Activated naive CD4-positive, alpha-beta T cell treated with anti-CD3 and anti-CD28 coated beads, Interleukin-2, amount 10 ng/mL, durations not matched to agents 7 days and 5 days (primary cell): ENCODE data around the gene NFE2L1.
"Not testable (repeated sequence)": the region's sequence is repeated elsewhere in the genome, so short reads cannot be mapped to it uniquely, and the experiment has no call there.

Experiments
- CTCF ChIA-PET: fragments of 350-600 bp; sonication (Branson Sonifier 250); formaldehyde crosslinking; loops from one replicate; lab custom pipeline; 2021; ENCODE audit warnings: antibody characterized with exemption; lab: Charles Lee
- DNase-seq: peaks from one replicate; pipeline ENCODE4 v3.0.0-alpha.2; 2020
- H3K27ac Mint-ChIP-seq: one replicate; pipeline ENCODE4 v1.8.0; 2021; ENCODE audit warnings: mild to moderate bottlenecking, moderate library complexity, mixed read lengths
- H3K27me3 Mint-ChIP-seq: one replicate; pipeline ENCODE4 v1.8.0; 2021; ENCODE audit warnings: mild to moderate bottlenecking, mixed read lengths
- H3K36me3 Mint-ChIP-seq: one replicate; pipeline ENCODE4 v1.8.0; 2021; ENCODE audit warnings: mixed read lengths
- H3K4me1 Mint-ChIP-seq: one replicate; pipeline ENCODE4 v1.8.0; 2021; ENCODE audit warnings: mixed read lengths
- H3K4me3 Mint-ChIP-seq: one replicate; pipeline ENCODE4 v1.8.0; 2021; ENCODE audit warnings: mild to moderate bottlenecking, moderate library complexity, mixed read lengths
- H3K9me3 Mint-ChIP-seq: one replicate; pipeline ENCODE4 v1.8.0; 2021; ENCODE audit warnings: mixed read lengths

The NFE2L1 gene, protein sequence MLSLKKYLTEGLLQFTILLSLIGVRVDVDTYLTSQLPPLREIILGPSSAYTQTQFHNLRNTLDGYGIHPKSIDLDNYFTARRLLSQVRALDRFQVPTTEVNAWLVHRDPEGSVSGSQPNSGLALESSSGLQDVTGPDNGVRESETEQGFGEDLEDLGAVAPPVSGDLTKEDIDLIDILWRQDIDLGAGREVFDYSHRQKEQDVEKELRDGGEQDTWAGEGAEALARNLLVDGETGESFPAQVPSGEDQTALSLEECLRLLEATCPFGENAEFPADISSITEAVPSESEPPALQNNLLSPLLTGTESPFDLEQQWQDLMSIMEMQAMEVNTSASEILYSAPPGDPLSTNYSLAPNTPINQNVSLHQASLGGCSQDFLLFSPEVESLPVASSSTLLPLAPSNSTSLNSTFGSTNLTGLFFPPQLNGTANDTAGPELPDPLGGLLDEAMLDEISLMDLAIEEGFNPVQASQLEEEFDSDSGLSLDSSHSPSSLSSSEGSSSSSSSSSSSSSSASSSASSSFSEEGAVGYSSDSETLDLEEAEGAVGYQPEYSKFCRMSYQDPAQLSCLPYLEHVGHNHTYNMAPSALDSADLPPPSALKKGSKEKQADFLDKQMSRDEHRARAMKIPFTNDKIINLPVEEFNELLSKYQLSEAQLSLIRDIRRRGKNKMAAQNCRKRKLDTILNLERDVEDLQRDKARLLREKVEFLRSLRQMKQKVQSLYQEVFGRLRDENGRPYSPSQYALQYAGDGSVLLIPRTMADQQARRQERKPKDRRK

DNA sequence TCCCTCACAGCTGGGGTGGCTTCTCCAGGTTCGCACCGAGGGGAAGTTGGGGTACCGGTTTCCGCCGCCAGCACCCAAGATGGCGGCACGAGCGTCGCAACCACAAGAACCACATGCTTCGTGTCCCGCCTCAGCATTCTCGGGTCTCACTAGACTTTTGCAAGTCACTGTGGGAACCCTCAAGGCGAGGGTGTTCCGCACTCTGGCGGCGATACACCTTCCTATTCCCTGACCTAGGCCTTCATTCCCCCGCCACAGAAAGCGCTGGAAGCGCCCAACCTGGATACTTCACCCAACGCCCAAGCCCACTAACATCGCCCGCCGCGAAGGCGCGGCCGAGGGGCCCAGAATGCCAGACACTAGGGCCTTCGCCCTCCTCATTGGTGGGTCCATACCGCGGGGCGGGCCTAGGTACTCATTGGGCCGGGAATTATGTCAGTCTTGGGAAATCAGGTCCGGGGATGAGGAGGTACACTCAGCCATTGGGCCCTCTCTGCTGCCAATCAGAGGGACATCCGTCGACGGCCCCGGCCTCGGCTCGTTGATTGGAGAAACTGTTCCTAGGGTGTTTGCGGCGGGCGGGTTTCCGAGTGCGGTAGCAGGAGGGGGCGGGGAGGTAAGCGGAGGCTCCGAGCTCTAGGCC, at the start of gene NFE2L1:
Gene NFE2L1 (plus strand): TSS at position 619 of the 643 bp plus-strand sequence. CDS start 2,760 bp downstream, outside the sequence.
- H3K36me3 Mint-ChIP-seq, result peaks cover 35% of the 10 kb centered on the region
- peak; percentile 99 for DNase-seq
- peak within 1 kb of the TSS; percentile 97 for H3K4me3 Mint-ChIP-seq
- H3K4me1 Mint-ChIP-seq, result peaks cover 64% of the 10 kb centered on the region
- peaks cover 14% of the 10 kb centered on the region for H3K27me3 Mint-ChIP-seq
- H3K27ac Mint-ChIP-seq, result peak within 1 kb of the TSS; percentile 96
- no peaks in the 10 kb centered on the region for H3K9me3 Mint-ChIP-seq
- CTCF ChIA-PET, result interaction anchor here (1.0 to 4.0 kb wide), 11 partner anchors 9 to 545 kb away, joined by 3 to 26 read pairs (median 4); partner anchors contain the start of genes CDK5RAP3, COPZ2 and HOXB5

DNA sequence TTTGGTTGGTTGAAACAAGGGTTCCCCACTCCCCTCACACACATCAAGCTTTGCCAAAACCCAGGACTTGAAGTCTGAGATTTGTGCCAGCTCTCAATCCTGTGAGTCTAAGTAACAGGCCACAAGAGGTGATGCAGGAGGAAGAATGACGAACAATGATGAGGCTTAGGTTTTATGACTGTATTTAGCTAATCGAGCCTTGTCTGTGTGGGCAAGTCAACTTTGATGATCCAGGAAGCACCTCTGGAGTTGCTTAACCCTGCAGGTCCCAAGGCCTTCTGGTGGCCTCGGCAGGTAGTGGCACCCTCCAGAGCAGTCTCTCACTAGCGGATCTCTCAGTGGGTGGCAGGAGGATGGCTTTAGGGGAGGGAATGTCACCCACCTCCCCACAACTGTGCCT, 48.6 kb upstream of the NFE2L1 start:
- DNase-seq, result peak; percentile 36
- Mint-ChIP-seq H3K4me1 (peaks cover 11% of the 10 kb centered on the region), H3K27me3 (peaks cover 65% of the 10 kb centered on the region), H3K4me3 (no peak overlapping the region), H3K9me3 (no peaks in the 10 kb centered on the region), H3K27ac (no peak overlapping the region), H3K36me3 (no peaks in the 10 kb centered on the region)
- CTCF ChIA-PET, result interaction anchor here (0.6 to 1.8 kb wide), 8 partner anchors 11 to 53 kb away, joined by 3 to 9 read pairs (median 4); no protein-coding TSS in a partner anchor

DNA sequence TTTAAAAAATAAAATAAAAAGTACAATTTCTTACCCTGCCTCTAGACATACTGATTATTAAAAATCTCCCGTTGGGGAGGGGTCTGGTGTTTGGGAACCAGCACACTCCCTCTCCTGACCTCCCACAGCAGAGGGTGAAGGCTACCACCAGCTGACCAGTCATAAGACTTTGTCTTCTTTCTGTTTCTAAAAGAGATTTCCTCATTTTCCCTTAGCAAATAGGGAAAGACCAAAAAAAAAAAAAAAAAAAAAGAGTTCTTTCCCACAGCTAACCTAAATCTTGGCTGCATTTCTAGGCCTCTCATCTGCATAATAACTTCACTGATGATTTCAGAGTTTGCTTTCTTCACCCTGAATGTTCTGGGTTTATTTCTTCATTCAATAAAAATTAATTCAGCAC, 47.0 kb upstream of the NFE2L1 start:
- no peak for DNase-seq
- CTCF ChIA-PET, result interaction anchor here (1.7 kb wide), 1 partner anchor 23 kb away, joined by 9 read pairs; no protein-coding TSS in a partner anchor
- no peak overlapping the region for H3K27ac Mint-ChIP-seq
- H3K4me3 Mint-ChIP-seq, result no peak overlapping the region
- H3K36me3 Mint-ChIP-seq, result no peaks in the 10 kb centered on the region
- H3K4me1 Mint-ChIP-seq, result peaks cover 11% of the 10 kb centered on the region
- H3K9me3 Mint-ChIP-seq, result no peaks in the 10 kb centered on the region
- H3K27me3 Mint-ChIP-seq, result peaks cover 67% of the 10 kb centered on the region

DNA sequence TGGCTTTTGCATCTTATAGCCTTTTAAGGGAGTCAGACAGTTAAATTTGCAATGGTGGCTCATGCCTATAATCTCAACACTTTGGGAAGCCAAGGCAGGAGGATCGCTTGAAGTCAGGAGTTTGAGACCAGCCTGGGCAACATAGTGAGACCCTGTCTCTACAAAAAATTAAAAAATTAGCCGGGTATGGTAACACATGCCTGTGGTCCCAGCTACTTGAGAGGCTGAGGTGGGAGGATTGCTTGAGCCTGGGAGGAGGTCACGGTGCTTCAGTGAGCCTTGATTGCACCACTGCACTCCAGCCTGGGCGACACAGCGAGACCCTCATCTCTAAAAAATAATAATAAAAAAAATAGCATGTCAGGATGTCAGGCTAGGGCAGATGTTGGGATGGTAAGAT, 46.5 kb upstream of the NFE2L1 start:
- DNase-seq, H3K9me3 Mint-ChIP-seq, H3K27ac Mint-ChIP-seq, H3K36me3 Mint-ChIP-seq, H3K4me3 Mint-ChIP-seq: not testable (repeated sequence)
- H3K27me3 Mint-ChIP-seq, result peaks cover 67% of the 10 kb centered on the region
- CTCF ChIA-PET, result interaction anchor here (1.7 kb wide), 1 partner anchor 23 kb away, joined by 9 read pairs; no protein-coding TSS in a partner anchor
- H3K4me1 Mint-ChIP-seq, result peaks cover 11% of the 10 kb centered on the region

DNA sequence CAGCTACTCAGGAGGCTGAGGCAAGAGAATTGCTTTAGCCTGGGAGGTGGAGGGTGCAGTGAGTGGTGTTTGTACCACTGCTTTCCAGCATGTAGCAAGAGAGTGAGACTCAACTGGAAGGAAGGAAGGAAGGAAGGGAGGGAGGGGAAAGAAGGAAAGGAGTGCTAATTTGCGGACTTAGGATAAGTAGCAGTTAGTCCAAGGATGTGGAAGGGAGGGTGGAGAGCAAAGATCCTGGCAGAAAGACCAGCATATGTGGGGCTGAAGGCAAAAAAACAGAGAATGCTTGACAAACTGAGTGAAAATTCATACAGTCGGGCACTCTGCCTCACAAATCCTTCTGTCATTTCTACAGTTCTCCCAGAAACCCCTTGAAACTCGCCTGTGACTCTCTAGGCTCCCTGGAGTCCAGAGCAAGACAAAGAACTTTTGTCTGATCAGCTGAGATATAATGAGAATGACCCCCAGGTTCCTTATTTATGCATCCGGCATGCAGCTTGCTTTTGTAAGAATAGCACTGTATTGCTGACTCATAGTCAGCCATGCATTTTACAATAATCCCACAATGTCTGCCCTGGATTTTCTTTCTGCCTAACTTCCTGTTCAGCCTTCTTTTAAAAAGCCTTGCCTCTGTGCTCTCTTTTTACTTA, 45.8 kb upstream of the NFE2L1 start:
- Mint-ChIP-seq H3K27me3 (peaks cover 70% of the 10 kb centered on the region), H3K36me3 (no peaks in the 10 kb centered on the region), H3K9me3 (no peaks in the 10 kb centered on the region), H3K4me3 (no peak overlapping the region), H3K27ac (no peak overlapping the region), H3K4me1 (peaks cover 11% of the 10 kb centered on the region)
- no peak for DNase-seq
- CTCF ChIA-PET, result interaction anchor here (0.7 to 1.7 kb wide), 5 partner anchors 9 to 79 kb away, joined by 3 to 9 read pairs (median 5); no protein-coding TSS in a partner anchor

DNA sequence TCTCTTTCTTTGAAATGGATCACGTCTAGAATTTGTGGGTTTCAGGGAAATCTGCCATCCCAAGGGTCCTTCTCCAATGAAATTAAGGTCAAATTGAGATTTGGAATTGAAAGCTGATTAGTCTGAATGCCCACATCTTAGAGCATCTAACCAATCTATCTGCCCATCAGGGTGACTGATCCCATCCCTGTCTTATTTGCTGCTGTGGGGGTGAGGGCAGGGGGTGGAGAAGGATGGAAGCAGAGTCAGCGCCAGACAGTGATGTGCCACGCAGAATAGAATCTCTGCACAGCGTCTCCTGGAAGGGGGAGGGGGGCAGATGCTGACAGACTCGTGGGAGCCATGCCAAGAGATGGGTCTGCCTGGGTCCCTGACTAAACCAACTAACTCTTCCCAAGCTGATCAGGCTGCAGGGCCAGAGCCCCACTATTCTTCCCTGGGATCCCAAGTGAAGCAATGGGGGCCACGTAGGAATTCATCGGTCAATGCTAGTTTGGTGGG, 45.2 kb upstream of the NFE2L1 start:
- H3K4me3 Mint-ChIP-seq, result no peak overlapping the region
- H3K9me3 Mint-ChIP-seq, result no peaks in the 10 kb centered on the region
- no peak overlapping the region for H3K27ac Mint-ChIP-seq
- no peak for DNase-seq
- CTCF ChIA-PET, result interaction anchor here (0.7 to 1.4 kb wide), 4 partner anchors 9 to 78 kb away, joined by 3 to 7 read pairs (median 4); no protein-coding TSS in a partner anchor
- H3K36me3 Mint-ChIP-seq, result no peaks in the 10 kb centered on the region
- H3K27me3 Mint-ChIP-seq, result peaks cover 68% of the 10 kb centered on the region
- H3K4me1 Mint-ChIP-seq, result peaks cover 11% of the 10 kb centered on the region

DNA sequence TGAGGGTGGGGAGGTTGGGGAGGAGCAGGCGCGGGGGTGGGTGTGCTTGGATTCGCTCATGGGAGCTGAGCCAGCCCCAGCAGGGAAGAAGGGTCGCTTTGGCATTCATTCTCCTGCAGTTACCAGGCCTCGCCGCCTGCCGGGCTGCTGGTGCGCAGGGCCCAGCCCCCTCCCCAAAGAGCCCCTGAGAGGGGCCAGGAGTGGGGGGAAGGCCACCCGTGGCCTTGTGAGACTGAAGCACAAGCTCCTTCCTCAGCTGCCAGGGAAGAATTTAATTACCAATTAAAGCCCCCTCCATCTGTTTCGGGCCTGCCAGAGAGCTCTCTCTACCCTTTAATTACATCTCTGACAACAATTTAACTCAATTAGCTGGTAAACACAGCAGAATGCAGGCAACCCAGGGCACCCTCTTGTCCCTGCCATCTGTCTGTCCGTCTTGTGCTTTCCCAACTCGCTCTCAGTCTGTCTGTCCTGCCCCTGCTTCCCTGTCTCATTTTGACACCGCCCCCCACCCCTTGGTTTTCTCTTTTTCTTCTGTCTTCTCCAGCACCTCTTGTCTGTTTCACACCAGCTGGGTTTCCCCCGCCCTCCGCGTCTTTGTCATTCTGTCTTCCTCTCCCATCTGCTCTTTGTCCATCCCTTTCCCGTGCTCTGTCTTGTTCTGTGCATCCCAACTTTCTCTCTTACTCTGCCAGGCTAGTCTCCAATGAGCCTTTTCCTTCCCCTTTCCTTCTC, 44.6 kb upstream of the NFE2L1 start:
- no peaks in the 10 kb centered on the region for H3K9me3 Mint-ChIP-seq
- no peak overlapping the region for H3K27ac Mint-ChIP-seq
- DNase-seq, result no peak
- H3K4me1 Mint-ChIP-seq, result peaks cover 11% of the 10 kb centered on the region
- CTCF ChIA-PET, result interaction anchor here (0.7 to 1.7 kb wide), 3 partner anchors 8 to 25 kb away, joined by 3 to 7 read pairs (median 7); no protein-coding TSS in a partner anchor
- H3K27me3 Mint-ChIP-seq, result peaks cover 73% of the 10 kb centered on the region
- H3K4me3 Mint-ChIP-seq, result no peak overlapping the region
- H3K36me3 Mint-ChIP-seq, result no peaks in the 10 kb centered on the region

DNA sequence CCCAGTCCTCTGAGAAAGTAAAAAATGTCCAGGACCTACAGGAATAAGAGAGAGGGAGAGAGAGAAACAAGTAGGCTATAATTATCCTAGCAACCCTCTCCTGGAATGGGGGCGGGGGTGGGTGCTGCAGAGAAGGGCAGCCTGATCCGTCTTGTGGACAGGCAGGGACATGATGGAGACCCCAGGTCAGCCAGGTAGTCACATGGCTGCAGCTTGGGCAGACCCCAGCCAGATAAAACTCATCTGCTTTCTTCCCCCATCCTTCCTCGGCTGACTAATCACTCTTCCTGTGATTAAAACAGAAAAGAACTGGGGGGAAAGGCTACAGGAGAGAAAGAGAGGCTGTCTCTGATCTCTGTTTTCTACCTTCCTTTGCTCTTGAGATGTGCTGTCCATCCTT, 43.2 kb upstream of the NFE2L1 start:
- Mint-ChIP-seq H3K36me3 (no peaks in the 10 kb centered on the region), H3K4me3 (no peak overlapping the region), H3K4me1 (peaks cover 7% of the 10 kb centered on the region), H3K9me3 (no peaks in the 10 kb centered on the region), H3K27ac (no peak overlapping the region), H3K27me3 (peaks cover 77% of the 10 kb centered on the region)
- CTCF ChIA-PET, result interaction anchor here (1.0 to 1.7 kb wide), 3 partner anchors 14 to 26 kb away, joined by 3 to 7 read pairs (median 4); no protein-coding TSS in a partner anchor
- no peak for DNase-seq

DNA sequence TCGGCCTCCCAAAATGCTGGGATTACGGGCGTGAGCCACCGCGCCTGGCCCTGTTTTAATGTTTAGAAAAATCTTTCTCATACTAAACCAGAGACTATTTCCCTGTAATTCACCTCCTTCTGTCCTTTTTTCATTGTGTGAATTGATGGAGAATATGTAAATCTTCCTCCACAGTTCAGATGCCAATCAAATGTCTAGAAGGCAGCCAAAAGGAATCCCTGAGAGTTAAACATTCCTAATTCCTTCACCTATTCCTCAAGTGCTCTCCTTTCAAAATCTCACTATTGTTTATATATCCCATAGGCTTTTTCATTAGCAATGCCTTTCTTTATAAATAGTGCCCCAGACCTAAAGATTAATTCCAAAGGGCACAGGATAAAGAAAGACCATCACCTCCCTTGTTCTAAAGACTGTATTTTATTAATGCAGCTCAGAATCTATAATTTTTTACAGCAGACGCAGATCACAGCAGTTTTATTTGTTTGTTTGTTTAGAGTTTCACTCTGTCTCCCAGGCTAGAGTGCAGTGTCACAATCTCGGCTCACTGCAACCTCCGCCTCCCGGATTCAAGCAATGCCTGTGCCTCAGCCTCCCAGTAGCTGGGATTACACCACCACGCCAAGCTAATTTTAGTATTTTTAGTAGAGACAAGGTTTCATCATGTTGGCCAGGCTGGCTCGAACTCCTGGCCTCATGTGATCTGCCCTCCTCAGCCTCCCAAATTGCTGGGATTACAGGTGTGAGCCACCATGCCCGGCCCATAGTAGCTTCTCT, 41.0 kb upstream of the NFE2L1 start:
- H3K9me3 Mint-ChIP-seq, result no peaks in the 10 kb centered on the region
- CTCF ChIA-PET, result interaction anchor here (0.9 to 1.4 kb wide), 2 partner anchors 11 to 116 kb away, joined by 3 to 4 read pairs; no protein-coding TSS in a partner anchor
- H3K36me3 Mint-ChIP-seq, result no peaks in the 10 kb centered on the region
- no peak for DNase-seq
- peaks cover 82% of the 10 kb centered on the region for H3K27me3 Mint-ChIP-seq
- no peak overlapping the region for H3K27ac Mint-ChIP-seq
- H3K4me3 Mint-ChIP-seq, result no peak overlapping the region
- peaks cover 16% of the 10 kb centered on the region for H3K4me1 Mint-ChIP-seq

DNA sequence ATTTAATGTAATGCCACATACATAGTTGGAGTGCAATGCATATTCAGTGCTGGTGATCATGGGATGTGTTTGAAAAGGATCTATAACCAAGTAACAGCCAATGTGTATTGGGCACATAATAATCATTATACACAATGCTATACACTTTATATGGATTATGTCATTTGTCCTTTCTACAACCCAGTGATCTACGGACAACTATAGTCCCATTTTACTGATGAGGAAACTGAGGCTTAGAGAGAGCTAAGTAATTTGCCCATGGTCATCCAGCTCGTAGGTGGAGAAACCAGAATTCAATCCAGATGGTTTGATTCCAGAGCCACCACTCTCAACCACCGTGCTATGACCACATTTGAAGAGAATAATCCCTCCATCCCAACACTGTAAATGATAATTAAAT, 38.0 kb upstream of the NFE2L1 start:
- Mint-ChIP-seq H3K4me1 (peaks cover 24% of the 10 kb centered on the region), H3K36me3 (no peaks in the 10 kb centered on the region), H3K27me3 (peaks cover 82% of the 10 kb centered on the region), H3K27ac (no peak overlapping the region), H3K9me3 (no peaks in the 10 kb centered on the region), H3K4me3 (no peak overlapping the region)
- CTCF ChIA-PET, result interaction anchor here (0.9 to 10.4 kb wide), 3 partner anchors 10 to 169 kb away, joined by 3 to 110 read pairs (median 3); partner anchors contain the start of gene SCRN2
- no peak for DNase-seq

DNA sequence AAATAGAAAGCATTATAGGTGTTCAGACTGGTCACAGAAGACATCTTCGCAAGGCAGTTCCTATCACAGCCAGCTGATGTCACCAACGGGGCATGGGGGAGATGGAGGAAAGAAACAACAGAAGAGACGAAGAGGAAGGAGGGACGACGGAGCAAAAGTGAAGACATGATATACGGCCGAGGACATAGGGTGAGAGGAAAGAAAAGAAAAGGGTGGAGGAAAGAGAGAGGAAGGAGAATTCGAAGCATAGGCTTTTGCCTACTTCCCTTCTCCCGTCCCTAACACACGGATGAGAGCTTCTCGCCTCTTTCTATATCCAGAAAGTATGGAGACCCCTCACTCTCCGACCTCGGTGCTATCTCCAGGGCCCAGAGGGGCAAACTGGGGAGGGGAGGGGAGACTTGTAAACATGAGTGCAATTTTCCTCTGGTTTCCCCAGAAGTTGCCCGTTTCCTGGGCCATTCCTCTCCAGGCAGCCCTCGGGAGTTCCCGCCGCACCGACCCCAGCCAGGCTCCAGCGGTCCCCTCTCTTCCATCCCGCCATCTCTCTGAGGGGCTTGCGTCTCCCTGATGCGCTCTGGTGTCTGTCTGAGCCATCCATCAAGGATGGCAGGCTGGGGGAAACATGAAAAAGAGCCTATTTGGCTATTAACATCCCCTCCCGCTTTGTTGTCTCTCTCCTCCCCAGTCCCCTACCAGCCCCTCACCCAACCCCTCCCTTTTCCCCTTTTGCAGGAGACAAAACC, 36.6 kb upstream of the NFE2L1 start:
- Mint-ChIP-seq H3K27me3 (peaks cover 72% of the 10 kb centered on the region), H3K4me1 (peaks cover 30% of the 10 kb centered on the region), H3K9me3 (no peaks in the 10 kb centered on the region), H3K4me3 (peak overlapping the region; percentile 64), H3K27ac (no peak overlapping the region), H3K36me3 (no peaks in the 10 kb centered on the region)
- DNase-seq, result peak; percentile 73
- CTCF ChIA-PET, result interaction anchor here (0.9 to 10.4 kb wide), 12 partner anchors 8 to 176 kb away, joined by 3 to 110 read pairs (median 4); partner anchors contain the start of genes CDK5RAP3 and SCRN2
